Stimulated activated CD8-positive, alpha-beta memory T cell treated with anti-CD3 and anti-CD28 coated beads, Interleukin-4, amount 100 ng/mL, for 48 hours (primary cell): ENCODE data around the gene RAB4A.
A peak's percentile ranks its signal among the peaks of the same experiment; 100 is the strongest.

Experiments used
- DNase-seq: peaks from one replicate; pipeline ENCODE4 v3.0.0-alpha.2; 2020

The RAB4A gene

DNA sequence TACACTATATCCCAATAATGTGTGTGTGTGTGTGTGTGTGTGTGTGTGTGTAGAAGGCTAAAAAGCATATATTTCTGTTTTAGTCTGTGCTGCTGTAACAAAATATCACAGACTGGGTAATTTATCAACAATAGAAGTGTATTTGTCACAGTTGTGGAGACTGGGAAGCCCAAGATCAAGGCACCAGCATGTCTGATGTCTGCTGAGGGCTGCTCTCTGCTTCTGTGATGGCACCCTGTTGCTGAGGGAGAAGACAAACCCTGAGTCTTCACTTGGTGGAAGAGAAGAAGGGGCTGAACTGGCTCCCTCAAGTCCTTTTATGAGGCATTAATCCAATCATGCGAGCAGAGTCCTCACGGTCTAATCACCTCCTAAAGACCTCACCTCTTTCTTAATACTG lies 23.0 kb upstream of the RAB4A start:
- no peak for DNase-seq

DNA sequence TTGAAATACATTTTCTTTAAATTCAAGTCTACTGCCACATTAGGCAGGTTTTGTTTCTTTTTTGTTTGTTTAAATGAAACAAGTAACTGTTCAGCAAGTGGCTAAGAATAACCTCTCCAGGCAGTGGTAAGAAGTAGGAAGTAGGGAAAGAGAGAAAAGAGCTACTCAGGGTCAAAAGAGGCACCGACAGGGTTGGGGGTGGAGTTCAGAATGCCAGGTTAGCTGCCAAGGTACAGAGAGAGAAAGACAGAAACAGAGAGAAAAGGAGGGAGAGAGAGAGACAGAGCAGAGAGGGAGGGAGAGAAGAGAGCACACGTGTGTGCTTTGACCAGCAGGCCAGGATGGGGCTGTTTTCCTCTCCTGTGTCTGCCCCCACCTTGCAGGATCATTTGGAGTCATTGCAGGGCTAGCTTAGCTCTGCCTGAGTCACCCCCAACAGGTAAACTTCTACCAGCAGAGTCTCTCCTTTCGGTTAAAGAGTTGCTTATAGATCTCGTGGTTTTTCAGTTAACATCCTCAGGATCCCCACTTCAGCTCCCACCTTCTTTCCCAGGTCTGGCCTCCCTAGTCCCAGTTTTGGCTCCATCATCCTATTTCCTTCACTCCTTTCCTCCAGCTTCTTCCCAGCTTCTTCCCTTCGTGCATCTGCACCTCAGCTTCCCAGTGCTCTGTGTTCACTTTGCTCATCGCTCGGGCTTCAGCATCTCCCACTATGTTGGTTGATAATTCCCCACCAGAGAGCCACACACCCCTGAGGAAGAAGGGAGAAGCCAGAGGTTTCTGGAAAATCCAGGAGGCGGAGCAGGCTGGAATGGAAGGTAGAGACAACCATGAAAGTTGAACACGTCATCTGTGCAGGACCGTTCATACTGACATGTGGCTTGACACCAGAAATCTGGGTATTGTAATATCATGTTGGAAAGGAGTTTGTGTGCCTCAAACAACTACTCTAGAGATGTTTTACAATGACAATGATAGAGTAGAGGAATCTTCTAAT lies 21.8 kb upstream of the RAB4A start:
- no peak for DNase-seq

DNA sequence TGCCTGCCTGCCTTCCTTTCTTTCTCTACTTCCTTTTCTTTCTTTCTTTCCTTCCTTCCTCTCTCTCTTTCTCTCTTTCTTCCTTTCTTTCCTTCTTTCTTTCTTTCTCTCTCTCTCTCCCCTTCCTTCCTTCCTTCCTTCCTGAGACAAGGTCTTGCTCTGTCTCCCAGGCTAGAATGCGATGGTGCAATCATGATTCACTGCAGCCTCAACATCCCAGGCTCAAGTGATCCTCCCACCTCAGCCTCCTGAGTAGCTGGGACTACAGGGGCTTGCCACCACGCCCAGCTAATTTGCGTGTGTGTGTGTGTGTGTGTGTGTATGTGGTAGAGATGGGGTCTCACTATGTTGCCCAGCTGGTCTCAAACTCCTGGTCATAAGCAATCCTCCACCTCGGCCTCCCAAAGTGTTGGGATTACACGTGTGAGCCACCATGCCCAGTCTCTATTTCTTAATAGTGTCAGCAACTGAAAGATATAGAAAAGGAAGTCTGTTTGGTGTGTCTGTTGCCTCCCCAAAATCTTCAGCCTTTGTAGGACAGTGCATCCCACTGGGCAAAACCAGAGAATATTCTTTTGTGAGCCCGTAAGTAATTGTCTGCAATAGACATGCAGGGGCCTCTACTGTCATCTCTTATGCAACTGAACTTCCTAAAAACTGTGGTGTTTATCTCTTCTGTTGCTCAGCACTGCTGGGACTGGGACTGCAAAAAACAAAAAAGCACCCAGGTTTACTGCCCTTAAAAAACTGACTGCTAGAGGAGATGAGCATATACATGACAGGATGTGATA lies 20.9 kb upstream of the RAB4A start:
- no peak for DNase-seq

DNA sequence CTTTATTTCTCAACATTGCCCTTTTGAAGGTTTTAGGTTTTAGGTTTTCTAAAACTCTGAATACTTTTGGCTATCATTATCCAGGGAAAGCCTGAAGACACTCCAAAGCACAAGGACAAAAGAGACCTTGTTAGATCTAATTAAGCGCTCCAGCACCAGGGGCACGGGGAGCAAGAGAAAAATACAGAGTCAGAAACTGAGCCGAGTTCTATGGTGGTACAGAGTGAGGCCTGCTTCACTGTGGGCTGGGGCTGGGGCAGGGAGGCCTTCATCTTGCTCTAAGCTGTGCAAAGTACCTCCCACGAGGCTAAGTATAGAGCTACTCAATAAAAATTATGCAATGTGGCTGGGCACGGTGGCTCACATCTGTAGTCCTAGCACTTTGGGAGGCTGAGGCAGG lies 19.7 kb upstream of the RAB4A start:
- no peak for DNase-seq

DNA sequence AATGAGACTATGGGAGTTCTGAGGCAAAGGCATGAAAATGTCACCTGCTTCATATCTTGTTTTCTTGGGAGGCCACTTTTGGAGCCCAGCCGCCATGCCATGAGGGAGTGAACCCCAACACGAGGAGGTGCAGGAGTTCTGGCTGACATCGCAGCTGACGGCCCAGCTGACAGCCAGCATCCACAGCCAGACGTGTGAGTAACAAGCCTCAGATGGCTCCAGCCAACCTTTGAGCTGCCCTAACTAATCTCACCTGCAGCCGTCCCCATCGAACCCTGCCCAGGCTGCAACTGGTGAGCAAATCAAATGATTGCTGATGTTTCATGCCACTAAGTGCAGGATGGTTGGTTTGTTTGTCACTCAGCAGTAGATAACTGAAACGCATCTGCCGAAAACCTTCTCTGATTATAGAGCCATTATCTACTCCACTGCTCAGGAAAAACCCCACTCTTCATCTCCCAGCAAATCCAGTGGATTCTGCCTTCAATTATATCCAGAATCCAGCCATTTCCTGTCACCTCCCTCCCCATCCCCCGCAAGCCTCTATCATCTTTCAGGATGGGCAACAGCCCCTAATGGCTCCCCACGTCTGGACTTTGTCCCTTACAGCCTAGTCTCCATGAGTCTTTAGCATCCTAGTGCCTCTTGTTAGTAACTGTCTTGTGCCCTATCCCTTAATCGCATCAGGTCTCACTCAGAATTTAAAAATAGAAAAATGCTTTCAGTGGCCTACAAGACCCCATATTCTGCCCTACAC lies 18.5 kb upstream of the RAB4A start:
- DNase-seq: no peak

DNA sequence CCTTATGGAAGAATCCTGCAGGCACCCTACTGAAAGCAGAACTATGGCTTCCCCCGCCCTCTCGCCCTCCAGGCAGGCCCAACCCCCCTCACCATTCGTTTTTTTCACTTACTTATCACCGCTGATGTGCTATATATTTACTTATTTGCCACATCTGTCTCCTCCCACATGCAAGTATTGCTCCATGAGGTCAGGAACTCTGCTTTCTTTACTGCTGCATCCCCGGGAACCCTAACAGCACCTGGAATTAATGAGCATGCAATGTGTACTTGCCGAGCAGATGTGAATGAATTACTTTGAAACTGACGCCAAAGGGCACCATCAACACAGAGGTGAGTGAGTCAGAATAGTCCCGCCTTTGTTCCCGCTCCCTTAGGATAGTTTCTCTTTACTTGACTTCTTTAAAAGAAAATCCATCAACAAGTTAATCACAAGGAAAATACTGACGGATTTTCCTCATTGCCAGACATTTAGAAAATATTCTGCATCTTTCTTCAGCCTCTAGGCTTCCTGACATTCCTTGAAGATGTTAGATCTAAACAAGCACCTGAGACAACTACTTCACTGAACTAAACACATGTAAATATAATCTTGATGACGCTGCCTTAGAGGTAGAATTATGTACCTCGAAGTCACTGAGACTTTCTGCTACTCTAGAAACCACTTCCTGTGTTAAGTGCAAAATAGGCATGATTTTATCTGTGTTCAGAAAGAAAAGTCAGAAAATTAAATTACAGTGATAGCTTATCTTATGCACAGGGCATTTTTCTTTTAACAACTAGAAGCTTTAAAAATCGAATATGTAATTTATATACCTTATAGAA lies 17.5 kb upstream of the RAB4A start:
- no peak for DNase-seq

DNA sequence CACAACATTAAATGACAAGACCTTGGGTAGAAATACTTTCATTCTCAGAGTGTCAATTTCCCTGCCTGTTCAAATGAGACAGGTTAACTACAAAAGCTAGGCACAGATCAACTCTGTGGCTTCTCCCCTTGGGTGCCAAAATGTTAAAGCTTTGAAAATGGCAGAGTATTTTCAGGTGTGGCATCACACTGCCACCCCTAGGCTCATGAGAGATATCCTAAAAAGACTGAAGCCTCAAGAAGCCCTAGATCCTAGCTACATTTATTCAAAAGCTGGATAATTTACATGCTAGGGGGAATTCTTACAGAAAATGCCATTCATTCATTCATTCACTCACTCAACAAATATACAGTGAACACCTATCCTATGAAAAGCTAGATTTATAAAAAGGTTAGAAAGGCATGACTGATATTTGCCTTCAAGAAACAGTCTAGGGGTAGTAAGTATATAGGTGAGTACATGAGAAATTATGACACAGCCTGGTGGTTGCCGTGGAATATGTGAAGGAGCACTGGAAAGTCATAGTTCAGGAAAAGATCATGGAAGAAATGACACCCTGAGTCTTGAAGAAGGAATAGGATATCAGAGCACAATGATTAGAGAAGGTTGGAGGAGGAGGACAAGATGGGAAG lies 15.9 kb upstream of the RAB4A start:
- no peak for DNase-seq

DNA sequence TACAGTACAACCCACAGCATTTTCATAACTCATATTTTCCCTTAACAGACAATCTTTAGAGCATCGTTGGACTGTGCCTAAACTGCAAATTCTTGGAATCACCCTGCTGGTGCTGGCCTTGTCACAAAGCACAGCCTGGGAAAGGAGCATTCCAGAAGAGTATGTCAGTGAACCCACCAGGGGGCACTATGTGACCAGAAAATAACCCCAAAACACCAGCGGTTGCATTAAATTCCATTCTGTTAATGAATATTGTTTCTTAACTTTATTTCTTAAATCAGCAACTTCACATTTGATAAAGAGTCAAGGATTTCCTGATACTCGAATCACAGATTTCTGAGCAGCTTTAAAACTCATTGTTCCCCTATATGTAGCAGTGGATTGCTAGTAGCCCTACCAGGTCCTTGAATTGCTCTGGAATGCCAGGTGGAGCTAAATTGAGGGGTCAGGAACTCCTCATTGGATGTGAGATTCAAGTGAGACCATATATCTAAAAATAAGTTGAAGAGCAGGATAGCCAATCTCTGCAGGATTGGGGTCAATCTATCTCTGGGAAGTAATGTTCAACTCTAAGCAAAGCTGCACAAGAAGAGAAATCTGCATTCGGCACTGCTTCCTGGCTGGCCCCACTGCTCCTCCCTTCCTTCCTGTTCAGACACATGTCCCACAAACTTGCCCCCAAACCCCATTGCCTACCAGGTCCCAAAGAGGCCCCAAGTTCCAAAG lies 12.7 kb upstream of the RAB4A start:
- peak; percentile 71 for DNase-seq

DNA sequence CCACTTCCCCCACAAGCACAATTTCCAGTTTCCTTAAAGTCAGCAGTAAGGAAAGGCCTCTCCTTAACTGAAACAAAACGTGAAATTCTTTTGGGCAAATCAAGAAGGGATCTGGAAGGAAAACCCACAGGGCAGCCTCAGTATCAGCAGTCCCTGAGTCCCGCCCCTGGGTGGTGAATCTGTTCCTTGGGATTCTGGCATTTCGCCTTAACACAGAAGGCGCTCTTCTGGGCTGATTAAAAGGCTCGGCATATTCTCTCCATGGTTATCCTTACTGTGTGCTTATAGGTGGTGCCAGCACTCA lies 12.2 kb upstream of the RAB4A start:
- no peak for DNase-seq

DNA sequence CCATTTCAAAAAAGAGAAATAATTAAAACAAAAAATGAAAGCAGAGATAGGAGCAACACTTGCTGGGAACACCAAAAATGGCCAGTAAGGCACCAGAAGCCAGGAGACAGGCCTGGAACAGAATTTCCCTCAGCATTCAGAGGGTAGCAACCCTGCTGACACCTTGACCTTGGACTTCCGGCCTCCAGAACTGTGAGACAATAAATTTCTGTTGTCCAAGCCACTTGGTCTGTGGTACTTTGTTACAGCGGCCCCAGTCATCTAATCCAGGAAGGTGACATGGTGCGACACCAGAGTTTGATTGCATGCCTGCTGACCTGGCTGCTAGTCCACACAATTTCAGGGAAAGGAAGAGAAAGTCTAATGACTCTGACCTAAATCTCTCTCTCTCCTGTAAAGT lies 10.6 kb upstream of the RAB4A start:
- DNase-seq: no peak

DNA sequence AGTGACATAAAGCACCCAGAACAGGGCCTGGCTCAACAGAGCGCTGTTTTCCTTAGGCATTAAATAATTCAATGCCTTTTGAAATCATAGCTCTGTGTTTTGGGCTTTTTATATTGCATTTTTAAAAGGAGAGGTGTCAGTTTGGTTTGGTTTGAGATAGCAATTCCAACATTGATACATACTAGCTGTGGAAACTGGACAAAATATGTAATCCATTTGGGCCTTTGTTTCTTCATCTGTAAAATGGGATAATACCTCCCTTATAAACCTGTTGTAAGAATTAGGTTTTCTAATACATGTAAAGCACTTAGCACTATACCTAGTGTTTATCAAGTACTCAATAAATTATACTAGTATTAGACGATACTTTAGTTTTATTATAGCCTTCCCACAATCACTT lies 8.7 kb upstream of the RAB4A start:
- no peak for DNase-seq

DNA sequence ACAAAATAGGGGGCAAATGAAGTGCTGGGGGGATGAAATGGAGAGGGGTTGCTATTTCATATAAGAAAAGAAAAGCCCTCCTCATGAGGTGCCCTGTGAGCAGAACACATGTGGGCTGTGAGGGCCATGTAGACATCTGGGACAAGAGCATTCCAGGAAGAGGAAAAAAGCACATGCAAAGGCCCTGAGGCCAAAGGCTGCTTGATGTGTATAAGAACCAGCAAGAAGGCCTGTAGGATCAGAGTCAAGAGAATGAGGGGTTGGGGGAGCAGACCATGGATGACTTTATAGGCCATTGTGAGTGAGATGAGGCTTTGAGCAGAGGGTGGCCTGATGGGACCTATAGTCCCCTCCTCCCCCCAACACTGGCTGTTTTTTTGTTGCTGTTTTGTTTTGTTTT lies 7.7 kb upstream of the RAB4A start:
- DNase-seq: no peak

DNA sequence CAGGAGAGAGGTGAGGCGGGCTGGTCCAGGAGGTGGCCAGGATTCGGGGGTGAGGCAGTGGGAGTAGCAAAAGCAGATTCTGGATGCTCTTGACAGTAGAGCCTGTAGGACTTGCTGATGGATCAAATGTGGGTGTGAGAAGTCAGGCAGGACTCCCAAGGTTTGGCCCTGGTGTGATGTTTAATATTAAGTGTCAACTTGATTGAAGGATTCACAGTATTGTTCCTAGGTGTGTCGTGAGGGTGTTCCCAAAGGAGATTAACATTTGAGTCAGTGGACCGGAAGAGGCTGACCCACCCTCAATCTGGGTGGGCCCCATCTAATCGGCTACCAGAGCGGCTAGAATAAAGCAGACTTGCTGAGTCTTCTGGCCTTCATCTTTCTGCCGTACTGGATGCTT lies 6.8 kb upstream of the RAB4A start:
- no peak for DNase-seq

DNA sequence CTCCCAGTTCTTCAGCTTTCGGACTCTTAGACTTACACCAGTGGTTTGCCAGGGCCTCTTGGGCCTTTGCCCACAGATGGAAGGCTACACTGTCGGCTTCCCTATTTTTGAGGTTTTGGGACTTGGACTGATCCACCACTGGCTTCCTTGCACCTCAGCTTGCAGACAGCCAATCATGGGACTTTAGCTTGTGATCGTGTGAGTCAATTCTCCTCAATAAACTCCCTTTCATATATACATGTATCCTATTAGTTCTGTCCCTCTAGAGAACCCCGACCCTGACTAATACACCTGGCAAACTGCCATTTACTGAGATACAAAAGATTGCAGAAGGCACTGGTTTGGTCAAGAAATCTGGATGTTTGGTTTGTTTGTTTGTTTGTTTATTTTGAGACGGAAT lies 6.4 kb upstream of the RAB4A start:
- no peak for DNase-seq

DNA sequence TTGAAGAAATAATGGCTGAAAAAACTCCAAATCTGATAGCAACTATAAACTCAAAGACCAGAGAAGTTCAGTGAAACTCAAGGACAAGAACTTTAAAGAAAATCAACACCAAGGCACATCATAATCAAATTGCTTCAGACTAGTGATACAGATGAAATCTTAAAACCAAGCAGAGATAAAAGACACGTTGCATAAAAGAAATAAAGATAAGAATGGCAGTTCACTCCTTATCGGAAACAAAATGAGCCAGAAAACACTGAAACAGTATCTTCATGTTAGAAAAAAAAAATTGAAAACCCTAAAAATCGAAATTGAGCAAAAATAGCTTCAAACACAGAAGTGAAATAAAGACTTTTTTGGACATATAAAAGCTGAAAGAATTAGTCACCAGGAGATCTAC lies 4.6 kb upstream of the RAB4A start:
- DNase-seq: no peak

DNA sequence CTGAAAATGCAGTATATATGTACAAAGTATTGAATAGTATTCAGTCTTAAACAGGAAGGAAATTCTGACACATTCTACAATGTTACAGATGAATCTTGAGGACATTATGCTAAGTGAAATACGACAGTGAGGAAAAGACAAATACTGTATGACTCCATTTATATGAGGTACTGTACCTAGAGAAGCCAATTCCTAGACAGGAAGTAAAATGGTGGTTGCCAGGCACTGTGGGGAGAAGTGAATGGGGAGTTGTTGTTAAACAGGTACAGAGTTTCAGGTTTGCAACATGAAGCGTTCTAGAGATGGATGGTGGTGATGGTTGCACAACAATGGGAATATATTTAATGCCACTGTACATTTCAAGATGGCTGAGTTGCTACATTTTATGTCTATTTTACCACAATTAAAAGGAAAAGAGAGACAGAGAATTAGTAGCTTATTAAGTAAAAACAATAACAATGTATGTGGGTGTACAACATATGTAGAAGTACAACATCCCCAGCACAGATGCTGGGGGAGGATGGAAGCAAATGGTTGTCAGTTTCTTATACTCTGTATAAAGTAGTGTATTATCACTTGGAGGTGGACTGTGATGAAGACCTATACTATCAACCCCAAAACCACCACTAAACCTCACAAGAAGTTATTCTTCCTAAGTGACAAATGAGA lies 3.9 kb upstream of the RAB4A start:
- DNase-seq: no peak

DNA sequence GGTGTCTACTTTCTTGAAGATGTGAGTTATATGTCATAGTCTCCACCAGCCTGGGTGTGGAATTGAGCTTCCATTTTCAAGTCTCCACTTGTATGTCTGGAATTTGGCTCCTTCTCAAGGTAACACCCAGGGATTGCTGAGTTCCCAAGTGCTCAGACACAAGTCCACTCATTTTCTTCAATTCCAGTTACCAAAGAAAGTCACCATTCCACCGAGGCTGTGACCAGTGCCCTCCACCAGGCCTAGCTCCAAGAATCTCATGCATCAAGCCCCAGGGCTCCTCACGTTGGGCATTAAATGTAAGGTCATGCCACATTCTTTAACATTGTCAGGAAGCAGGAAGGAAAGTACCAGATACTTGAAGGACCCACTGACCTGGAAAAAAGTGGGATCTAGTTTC lies 2.4 kb upstream of the RAB4A start:
- no peak for DNase-seq

DNA sequence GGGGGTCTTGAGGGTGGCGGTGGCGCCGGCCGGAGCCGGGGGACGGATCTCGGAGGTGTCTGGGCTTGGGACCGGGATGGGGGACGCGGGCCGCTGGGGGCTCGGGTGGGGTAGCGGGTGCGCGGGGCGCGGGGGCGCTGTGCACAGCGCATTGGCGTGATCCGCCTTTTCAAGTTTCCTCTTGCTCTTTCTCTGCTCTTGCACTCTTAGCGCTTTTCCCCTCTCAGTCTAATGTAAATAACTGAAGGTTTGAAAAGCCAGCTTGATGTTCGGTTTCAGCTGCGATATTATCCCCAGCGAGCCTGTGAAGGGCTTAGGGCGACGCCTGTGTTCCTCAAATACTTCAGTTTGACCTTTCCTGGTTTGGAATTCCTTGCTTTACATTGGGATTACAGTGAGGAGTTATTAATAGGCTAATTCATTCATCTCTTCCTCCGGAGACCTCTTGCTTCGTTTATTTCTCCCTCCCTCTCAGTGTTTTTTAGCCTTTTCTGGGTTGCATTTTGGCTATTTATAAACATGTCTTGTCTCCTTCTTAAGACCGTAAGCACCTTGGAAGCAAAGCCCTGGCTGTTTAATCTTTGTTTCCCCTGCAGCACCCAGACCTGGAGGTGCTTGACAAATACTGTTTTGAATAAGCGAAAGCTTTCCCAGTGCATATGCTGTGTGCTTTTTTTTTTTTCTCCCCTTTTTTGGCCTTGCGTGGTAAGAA lies 693 bp downstream of the RAB4A start:
- peak; percentile 47 for DNase-seq

DNA sequence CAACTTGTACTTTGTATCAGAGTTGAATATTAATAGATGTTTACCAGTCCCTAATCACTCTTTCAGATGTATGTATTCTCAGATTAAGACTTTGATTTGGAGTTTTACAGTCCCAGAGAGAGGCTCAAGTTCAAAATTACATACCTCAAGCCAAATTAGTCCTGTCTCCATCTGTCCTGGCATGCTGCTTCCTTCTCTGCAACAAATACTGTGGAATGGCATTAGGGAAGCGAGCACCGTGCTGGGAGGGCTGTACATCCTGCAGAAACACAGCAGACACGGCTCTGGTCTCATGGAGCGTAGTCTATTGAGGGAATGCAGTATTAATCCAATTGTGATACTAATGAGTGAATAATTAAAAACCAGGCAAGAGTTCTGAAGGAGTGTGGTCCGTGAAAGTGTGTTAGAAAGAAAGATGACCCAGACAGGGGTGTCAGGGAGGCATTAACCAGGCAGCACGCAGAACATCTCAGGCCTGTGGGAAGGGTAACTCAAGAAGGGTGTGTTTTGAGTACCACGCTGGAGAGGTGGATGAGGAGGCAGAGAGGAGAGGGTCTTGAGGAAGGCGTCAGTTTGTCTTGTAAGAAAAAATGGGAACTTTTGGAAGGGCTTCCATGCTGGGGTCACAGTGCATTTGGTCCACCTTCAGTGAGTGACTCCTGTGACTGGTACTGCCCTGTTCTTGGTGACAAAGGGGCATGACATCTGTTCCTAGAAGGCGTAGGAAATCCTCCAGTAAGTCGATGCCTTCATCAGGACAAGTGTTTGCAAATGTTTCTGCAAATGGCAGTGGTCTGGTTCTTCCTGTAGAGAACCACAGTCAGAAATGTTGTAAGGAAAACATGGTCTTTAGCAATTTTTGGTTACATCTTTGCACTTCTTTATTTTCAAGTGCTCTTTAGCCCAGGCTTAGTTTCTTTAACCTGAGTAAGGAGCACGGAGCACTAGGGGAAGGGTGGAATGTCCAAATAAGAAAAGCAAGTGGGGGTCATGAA lies 1.6 kb downstream of the RAB4A start:
- DNase-seq: no peak
